ENCODE measurements around the gene CBL. TPM values are rescaled to one million over a fixed set of nuclear protein-coding genes. Genes with fewer than 3 reads are reported as not detected.
"Not testable (repeated sequence)": the region's sequence is repeated elsewhere in the genome, so short reads cannot be mapped to it uniquely, and the experiment has no call there.

CBL gene
- total RNA-seq, 3 donors from 2014 or later, result 11.0 to 24.4 (median 13.1) TPM

DNA sequence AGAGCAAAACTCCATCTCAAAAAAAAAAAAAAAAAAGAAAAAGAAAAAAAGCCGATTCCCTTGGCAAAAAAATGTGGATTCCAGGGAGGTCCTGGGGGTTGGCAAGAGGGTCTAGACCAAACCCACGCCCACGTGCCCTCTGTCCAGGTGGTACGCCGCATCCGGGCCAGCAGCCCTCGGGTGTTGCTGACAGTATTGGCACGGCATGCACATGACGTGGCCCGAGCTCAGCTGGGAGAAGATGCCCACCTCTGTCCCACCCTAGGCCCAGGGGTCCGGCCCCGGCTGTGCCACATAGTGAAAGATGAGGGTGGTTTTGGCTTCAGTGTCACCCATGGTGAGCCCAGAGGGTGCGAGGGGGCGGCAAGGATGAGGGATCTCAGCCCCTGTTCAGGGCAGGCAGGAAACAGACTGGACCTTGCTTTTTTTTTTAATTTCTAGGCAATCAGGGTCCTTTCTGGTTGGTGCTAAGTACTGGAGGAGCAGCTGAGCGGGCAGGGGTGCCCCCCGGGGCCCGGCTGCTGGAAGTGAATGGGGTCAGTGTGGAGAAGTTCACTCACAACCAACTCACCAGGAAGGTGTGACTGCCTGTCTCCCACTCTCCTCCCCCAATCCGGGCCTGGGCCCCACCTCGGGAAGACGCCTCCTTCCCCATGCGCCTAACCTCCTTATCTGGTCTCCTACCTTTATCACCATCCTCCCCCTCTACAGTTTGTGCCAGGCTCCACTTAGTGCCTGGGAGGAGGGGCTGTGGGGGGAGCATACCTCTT lies 18.8 kb upstream of the CBL start:
- no peak overlapping the region for H3K4me3 ChIP-seq
- no peaks in the 10 kb centered on the region for H3K36me3 ChIP-seq (ENCODE audit: low read depth)
- peaks cover 14% of the 10 kb centered on the region for H3K4me1 ChIP-seq (ENCODE audit: low read depth)
- TF ChIP-seq, protein P1, sequence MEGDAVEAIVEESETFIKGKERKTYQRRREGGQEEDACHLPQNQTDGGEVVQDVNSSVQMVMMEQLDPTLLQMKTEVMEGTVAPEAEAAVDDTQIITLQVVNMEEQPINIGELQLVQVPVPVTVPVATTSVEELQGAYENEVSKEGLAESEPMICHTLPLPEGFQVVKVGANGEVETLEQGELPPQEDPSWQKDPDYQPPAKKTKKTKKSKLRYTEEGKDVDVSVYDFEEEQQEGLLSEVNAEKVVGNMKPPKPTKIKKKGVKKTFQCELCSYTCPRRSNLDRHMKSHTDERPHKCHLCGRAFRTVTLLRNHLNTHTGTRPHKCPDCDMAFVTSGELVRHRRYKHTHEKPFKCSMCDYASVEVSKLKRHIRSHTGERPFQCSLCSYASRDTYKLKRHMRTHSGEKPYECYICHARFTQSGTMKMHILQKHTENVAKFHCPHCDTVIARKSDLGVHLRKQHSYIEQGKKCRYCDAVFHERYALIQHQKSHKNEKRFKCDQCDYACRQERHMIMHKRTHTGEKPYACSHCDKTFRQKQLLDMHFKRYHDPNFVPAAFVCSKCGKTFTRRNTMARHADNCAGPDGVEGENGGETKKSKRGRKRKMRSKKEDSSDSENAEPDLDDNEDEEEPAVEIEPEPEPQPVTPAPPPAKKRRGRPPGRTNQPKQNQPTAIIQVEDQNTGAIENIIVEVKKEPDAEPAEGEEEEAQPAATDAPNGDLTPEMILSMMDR (IDR thresholded peaks at IDR 0.05), result no peak
- ATAC-seq (no peak), DNase-seq (no peak)
- H3K9me3 ChIP-seq, result no peaks in the 10 kb centered on the region
- intact Hi-C loops (cut with DNase I, micrococcal nuclease), result loop anchor here in 1 of 2 donors (10.0 kb wide), 1 partner anchor 53 kb away; no protein-coding TSS in a partner anchor

DNA sequence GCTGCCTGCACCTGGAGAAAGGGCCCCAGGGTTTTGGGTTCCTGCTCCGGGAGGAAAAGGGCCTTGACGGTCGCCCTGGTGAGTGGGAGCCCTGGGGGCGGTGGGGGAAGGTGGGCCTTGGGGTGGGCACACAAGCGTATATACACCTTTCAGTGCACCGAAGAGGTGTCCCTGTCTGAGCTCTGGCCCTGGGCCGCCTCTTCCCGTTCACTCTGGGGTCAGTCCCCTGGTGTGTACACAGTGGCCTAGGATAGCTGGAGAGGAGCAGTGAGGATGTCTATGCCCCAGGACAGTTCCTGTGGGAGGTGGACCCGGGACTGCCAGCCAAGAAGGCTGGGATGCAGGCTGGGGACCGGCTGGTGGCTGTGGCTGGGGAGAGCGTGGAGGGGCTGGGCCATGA lies 18.1 kb upstream of the CBL start:
- TF ChIP-seq, protein P1 (IDR thresholded peaks at IDR 0.05), result no peak
- Histone ChIP-seq H3K9me3 (no peaks in the 10 kb centered on the region), H3K4me3 (no peak overlapping the region), H3K36me3 (ENCODE audit: low read depth) (no peaks in the 10 kb centered on the region), H3K4me1 (ENCODE audit: low read depth) (peaks cover 14% of the 10 kb centered on the region)
- ATAC-seq, result no peak
- no peak for DNase-seq
- intact Hi-C loops (cut with DNase I, micrococcal nuclease), result loop anchor here in 1 of 2 donors (10.0 kb wide), 1 partner anchor 53 kb away; no protein-coding TSS in a partner anchor

DNA sequence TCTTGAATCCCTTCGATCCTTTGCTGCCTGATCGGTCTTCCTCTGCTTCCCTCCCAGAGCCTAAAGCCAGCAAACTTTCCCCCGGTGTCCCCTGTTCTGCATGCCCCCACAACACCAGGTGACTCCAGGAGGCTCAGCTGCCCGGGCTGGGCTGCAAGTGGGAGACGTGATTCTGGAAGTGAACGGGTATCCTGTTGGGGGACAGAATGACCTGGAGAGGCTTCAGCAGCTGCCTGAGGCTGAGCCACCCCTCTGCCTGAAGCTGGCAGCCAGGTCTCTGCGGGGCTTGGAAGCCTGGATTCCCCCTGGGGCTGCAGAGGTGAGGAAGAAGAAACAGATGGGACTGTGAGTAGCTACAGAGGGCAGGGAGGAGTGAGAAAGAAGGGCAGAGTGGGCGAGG lies 17.3 kb upstream of the CBL start:
- Histone ChIP-seq H3K4me3 (no peak overlapping the region), H3K4me1 (ENCODE audit: low read depth) (peaks cover 14% of the 10 kb centered on the region), H3K36me3 (ENCODE audit: low read depth) (no peaks in the 10 kb centered on the region), H3K9me3 (no peaks in the 10 kb centered on the region)
- ATAC-seq (no peak), DNase-seq (no peak)
- TF ChIP-seq, protein P1 (IDR thresholded peaks at IDR 0.05), result no peak
- intact Hi-C loops (cut with DNase I, micrococcal nuclease), result loop anchor here in 1 of 2 donors (10.0 kb wide), 1 partner anchor 54 kb away; no protein-coding TSS in a partner anchor

DNA sequence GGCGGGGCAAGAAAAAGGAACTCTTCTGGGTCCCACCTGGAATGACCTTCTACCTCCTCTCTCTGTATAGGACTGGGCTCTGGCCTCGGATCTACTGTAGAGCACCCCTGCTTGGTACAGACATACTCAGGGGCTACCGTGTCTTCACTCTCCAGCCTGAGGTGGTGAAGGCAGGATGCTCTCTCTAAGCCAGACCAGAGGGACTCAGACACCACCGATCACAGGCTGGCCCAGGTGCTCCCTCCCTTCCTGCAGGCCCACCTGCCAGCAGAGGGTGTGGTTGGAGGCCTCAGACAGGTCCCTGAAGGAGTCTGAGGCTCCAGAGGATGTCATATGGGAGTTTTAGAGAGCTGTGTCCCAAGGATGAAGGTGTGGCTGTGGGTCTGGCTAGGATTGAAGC lies 16.7 kb upstream of the CBL start:
- DNase-seq (no peak), ATAC-seq (no peak)
- no peak overlapping the region for H3K4me3 ChIP-seq
- H3K9me3 ChIP-seq, result no peaks in the 10 kb centered on the region
- TF ChIP-seq, protein P1 (IDR thresholded peaks at IDR 0.05), result no peak
- intact Hi-C loops (cut with DNase I, micrococcal nuclease), result loop anchor here in 1 of 2 donors (10.0 kb wide), 1 partner anchor 55 kb away; no protein-coding TSS in a partner anchor
- H3K4me1 ChIP-seq (ENCODE audit: low read depth), result peaks cover 14% of the 10 kb centered on the region
- no peaks in the 10 kb centered on the region for H3K36me3 ChIP-seq (ENCODE audit: low read depth)

DNA sequence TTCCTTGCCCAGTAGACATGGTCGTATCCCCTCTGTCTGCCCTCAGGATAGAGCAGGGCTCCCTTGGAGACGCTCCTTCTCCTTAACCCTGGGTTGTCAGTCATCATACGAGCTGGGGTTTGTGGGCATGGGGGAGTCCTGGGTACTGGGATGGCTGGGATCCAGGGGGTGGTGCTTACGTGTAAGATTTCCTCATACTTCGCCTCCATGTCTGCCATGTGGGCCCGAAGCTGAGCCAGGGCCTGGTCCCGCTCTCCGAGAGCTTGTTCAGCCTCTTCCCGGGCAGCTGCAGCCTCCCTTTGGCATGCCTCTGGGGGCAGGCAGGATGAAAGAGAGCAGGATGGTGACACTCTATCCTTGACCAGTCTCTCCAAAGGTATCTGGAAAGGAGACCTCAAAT lies 15.6 kb upstream of the CBL start:
- Histone ChIP-seq H3K4me3 (no peak overlapping the region), H3K4me1 (ENCODE audit: low read depth) (peaks cover 9% of the 10 kb centered on the region), H3K36me3 (ENCODE audit: low read depth) (no peaks in the 10 kb centered on the region), H3K9me3 (no peaks in the 10 kb centered on the region)
- no peak for DNase-seq
- ATAC-seq, result no peak
- intact Hi-C loops (cut with DNase I, micrococcal nuclease), result no loop called here
- TF ChIP-seq, protein P1 (IDR thresholded peaks at IDR 0.05), result no peak

DNA sequence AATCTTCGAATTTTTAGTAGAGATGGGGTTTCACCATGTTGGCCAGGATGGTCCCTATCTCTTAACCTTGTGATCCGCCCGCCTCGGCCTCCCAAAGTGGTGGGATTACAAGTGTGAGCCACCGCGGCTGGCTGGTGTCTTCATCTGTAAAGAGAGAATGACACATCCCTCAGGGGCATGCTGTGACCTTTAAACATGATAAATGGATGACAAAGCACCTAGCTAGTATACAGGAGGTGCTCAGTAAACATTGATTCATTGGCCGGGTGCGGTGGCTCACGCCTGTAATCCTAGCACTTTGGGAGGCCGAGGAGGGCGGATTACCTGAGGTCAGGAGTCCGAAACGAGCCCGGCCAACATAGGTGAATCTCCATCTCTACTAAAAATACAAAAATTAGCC lies 14.9 kb upstream of the CBL start:
- H3K36me3 ChIP-seq (ENCODE audit: low read depth); H3K9me3 ChIP-seq; H3K4me3 ChIP-seq; H3K4me1 ChIP-seq (ENCODE audit: low read depth); DNase-seq; intact Hi-C loops (cut with DNase I, micrococcal nuclease): not testable (repeated sequence)
- peak; percentile 74 for ATAC-seq
